Measurements from ENCODE around the gene POU2AF3.

GRCh38 chr11:111307472-111308108, 9.2 kb downstream of the POU2AF3 start:
- TF ChIP-seq CTCF (IDR thresholded peaks at IDR 0.05) = no peak
- no peak for TF ChIP-seq POLR2A (IDR thresholded peaks at IDR 0.05)
